NCI-H2196 (cell line): ENCODE results near the gene OR5K2.

Source experiments
- DNase-seq: peaks from one replicate; lab custom pipeline; 2025; ENCODE audit not compliant: unreplicated experiment; lab: John Stamatoyannopoulos, UW

OR5K2 gene

DNA sequence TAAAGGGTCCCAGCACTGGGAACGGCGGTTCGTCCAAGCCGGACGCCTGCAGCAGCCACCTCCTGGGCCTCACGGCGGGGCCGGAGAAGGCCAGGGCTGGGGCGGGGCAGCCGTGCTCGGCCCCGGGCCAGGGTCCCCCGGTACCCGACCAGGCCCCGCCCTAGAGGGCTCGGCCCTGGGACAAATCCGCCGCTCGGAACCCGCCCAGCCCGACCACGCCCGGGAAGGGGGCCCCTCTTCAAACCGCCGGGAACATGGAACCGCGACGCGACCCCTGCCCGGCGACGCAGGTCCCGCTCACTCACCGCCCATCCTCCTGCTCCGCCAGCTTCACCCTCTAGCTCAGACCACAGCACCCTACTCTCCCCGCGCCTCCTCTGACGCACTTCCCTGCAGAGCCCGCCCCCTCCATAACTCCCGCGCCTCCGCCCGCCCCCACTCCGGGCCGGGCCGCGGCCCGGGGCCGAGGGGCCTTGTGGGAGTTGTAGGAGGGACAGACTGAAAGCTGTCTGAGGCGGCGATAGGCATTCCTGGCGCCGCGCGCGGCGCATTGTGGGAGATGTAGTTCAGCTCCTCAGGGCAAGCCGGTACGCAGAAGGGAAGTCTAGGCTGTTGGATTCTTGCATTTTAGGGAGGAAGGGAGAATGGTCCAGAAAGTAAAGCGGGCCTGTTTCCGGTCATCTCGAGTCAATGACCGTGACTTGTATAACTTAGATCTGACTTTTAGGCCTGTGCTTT, 25.2 kb downstream of the OR5K2 start, which contains the start of gene CLDND1:
CLDND1 (minus strand) TSS at position 359 of the 738 bp plus-strand sequence. CDS start 1,478 bp downstream, outside the sequence.
- peak; percentile 99 for DNase-seq

DNA sequence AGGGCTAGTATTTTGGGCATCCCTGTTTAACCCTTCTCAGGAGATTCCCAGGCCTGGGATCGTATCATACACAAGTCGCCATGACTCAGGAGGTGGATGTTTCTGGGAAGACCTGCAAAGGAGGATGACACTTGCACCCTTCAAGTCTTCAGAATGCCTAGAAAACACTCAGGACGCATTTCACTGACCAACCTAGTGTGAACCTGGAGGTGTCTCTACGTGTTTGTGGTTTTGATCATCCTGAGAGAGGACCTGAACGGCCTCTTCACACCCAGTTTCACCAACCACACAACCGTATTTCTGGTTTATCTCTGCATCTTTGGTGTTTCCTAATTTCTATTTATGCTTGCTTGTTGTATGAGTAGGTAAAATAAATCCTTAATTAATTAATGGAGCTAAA, 28.0 kb downstream of the OR5K2 start:
- DNase-seq: no peak

DNA sequence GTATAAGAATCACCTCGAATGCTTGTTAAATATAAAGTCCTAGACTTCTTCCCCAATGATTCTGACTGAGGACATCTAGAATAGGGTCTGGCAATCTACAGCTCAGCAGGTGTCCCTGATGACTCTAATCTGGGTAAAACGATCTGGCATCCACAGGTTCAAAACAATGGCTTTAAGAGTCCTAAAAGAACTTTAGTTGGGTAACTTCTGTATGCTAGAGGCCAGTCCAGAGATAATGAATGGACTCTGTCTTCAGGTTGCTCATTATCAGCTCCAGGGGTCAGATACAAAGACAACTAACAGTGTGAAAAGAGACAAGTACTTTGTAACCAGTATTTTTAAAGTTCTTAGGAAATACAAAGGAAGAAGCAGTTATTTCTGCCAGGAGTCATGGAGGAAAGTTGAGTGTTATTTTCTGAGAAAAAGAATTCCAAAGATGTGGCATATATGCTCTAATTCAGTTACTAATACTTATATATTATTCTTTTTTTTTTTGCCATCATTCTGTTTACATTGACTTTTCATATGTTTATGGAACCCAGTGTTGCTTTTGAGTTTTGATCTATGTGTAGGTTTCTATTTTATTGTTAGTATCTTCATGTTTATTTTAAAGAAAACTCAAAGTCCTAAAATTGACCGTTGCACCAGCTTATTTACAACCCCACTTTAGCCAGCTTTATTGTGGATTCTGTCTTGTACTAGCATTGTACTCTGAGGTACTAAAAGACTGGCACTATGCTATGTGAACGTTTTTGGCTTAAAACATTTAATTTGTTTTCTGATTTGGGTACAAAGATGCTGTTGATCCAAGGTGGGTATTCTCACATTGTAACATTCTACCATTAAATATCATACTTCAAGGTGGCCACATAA, 31.2 kb downstream of the OR5K2 start:
- DNase-seq: no peak

DNA sequence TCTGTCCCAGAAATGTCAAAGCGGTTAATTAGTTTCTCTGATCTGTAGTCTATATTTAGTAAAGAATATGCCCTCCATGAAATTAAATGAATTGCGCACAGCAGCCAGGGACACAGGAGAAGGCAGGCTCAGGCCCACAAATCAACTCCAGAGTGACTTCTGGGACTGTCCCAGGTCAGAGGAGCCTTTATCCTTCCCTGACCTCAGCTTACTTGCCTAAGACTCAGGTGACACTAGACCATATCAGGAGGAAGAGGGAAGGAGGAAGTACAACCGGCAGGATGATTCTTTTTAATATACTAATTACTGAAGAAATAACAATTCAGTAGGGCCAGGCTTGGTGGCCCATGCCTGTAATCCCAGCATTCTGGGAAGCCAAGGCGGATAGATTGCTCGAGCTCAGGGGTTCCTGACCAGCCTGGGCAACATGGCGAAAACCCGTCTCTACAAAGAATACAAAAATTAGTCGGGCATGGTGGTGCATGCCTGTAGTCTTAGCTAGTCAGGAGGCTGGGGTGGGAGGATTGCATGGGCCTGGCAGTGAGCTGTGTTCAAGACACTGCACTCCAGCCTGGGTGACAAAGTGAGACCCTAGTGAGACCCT, 32.5 kb downstream of the OR5K2 start:
- DNase-seq: no peak

DNA sequence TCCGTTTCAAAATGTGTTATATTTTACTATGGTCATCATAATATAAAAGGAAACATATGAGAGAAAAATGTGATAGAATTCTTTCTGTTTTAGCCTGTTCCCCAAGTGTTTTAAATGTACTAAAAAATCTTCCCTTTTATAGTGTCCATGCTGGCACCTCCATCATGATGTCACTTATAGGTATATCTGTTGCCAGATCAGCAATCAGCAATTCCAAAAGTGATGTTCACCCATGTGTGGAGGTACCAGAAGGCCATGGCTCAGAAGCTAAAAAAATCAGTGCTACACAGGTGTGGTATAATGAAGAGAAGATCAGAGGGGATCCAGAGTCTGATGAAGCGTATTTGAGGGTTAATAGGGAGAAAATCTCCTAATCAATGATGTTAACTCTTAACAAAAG, 33.2 kb downstream of the OR5K2 start:
- no peak for DNase-seq

DNA sequence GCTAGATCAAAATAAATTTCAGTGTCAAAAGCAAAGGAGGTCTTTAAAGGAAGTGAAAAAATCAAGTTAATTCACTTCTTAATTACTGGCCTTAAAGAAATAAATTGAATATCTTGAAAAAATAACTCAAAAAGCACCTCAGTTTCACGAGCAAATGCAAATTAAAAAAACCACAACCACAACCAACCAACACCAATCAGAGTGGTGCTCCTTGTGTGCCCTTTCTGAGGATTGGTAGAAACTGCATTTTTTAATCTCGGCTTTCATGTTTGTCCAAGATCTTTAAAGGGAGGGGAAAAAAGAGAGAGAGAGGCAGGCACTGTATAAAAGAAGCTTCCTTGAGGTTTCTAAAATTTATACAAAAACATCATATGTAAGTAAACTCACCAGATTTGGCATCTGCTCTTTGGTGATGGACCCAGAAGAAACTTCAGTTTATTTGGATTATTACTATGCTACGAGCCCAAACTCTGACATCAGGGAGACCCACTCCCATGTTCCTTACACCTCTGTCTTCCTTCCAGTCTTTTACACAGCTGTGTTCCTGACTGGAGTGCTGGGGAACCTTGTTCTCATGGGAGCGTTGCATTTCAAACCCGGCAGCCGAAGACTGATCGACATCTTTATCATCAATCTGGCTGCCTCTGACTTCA, 34.3 kb downstream of the OR5K2 start, which contains the start of gene GPR15:
GPR15 (plus strand) TSS at position 357 of the 653 bp plus-strand sequence; CDS start at position 413, 56 bp downstream.
- DNase-seq: no peak

DNA sequence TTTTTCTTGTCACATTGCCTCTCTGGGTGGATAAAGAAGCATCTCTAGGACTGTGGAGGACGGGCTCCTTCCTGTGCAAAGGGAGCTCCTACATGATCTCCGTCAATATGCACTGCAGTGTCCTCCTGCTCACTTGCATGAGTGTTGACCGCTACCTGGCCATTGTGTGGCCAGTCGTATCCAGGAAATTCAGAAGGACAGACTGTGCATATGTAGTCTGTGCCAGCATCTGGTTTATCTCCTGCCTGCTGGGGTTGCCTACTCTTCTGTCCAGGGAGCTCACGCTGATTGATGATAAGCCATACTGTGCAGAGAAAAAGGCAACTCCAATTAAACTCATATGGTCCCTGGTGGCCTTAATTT, 34.8 kb downstream of the OR5K2 start:
- no peak for DNase-seq

DNA sequence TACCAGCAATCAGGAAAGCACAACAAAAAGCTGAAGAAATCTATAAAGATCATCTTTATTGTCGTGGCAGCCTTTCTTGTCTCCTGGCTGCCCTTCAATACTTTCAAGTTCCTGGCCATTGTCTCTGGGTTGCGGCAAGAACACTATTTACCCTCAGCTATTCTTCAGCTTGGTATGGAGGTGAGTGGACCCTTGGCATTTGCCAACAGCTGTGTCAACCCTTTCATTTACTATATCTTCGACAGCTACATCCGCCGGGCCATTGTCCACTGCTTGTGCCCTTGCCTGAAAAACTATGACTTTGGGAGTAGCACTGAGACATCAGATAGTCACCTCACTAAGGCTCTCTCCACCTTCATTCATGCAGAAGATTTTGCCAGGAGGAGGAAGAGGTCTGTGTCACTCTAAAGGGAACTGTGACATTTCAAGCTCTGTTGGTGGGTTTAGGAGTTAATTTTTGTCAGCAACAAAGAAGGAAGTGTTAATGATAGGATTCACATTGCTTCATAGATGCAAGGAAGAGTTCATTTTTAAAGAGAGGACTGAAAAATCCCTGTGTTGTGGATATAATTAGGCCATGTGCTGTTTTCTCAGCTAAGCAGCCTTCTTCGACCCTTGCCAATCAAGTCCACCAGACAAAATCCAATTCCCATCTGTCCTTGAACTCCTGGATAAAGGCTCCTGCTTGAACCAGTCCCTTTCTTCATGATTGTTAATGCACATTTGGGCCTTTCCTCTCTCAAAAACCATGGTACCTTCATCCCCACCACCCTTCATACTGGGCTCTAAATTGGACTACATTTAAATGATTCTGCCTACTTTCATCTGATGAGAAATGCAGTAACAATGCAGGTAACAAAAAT, 35.5 kb downstream of the OR5K2 start:
- no peak for DNase-seq

DNA sequence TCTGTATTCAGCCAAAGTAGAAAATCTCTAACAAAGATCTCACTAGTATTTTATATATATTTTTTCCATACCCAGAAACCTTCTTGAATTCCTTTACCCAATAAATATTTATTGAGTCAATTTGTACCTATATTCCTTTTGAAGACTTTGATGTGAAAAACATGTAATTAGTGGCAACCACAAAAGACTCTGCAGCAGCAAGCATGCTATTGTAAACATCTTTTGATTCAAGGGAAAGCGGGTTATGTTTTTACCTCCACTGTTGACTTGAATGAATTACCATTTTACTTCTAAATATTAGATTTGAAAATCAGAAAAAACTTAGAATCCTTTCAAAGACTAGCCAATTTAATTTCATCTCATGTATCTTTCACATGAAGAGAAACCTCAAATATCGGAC, 36.7 kb downstream of the OR5K2 start:
- DNase-seq: no peak

DNA sequence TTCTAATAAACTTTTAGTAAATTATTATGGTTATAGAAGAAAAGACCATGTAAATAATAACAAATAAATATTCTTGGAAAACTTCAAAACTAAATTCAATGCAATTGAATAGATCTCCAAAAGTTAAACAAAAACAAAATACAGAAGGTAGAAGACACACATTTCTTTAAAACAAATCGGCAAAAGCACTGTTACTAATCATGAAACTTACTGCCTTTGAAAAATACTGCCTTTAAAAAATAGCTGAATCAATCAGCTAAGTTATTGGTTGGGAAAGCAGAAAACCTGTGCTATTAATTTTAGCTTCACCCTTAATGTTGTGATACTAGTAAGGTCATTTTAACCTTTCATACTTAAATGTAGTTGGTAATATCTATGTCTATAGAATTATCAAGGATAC, 37.3 kb downstream of the OR5K2 start:
- DNase-seq: no peak

DNA sequence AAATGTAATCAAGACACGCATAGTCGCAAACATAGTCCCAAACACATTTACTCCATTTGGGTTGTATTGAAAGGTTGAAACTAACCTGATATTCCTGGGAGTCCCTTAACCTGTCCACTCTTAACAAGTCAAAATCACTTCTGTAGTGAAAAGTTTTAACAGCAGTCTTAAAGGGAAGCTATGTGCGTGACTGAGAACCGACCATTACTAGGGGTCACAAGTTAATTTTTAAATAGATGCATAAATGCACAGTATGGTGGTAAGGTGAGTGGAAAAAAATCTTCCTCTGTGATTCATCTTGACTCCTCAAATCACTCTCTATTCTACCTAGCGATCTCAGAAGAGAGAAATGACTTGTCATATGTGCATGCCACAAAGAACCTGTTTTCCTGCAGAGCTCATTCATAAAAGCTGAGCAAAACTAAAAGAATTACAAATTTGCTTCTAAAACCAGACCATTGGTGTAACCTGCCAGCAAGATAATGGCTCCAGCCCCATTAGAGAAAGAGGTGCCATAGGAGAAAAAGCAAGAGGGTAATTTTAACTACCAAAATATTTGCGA, 39.1 kb downstream of the OR5K2 start:
- no peak for DNase-seq

DNA sequence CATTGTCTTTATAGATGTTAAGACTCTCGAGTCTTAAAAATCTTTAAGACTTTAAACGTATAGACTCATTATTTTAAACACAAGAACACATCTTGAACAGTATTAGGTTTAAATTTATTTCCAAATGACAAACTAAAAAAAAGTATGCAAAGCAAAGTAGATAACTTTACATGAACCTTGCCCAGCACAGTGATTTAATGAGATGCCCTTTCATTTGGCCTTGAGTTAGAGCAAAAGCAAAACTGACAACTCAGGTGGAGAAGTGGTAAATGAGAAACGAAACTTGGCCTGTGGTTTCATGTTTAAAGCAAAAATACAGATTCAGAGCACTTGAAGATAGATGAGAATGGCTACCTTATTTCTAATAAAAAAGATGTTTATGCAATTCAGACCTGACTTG, 42.9 kb downstream of the OR5K2 start:
- DNase-seq: no peak

DNA sequence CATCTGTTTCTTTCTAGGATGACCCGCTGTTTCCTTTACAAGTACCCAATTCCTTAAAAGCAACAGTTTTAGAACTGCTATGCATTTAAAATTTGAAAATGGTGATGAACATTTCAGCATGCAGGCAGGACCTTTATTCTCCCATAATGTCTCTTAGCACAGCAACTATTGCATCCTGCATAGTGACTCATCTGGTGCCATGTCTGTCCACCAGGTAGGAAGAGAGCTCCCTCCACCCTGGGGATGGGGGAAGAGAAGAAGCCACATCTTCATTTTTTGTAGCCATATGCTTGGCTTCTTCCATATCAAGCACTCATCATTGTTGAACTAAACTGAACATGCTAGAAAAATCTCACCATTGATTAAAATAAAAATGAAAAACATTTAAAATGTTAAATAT, 44.2 kb downstream of the OR5K2 start:
- DNase-seq: no peak

DNA sequence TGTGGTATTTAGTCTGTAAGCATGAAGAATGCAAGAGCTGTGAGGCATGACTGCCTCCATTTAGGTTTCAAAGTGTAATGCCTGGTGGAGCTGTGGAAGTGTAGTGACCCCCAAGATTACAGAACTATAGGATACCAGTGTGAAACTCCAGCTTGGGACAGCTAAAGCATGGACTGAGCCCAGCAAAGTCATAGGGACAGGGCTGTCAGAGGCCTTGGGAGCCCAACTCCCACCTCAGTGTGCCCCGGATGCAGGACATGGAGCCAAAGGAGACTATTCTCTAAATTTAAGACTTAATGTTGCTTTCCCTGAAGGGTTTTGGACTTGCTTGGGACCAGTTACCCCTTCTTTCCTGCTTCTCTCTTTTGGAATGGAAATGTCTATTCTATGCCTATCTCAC, 45.1 kb downstream of the OR5K2 start:
- DNase-seq: no peak

DNA sequence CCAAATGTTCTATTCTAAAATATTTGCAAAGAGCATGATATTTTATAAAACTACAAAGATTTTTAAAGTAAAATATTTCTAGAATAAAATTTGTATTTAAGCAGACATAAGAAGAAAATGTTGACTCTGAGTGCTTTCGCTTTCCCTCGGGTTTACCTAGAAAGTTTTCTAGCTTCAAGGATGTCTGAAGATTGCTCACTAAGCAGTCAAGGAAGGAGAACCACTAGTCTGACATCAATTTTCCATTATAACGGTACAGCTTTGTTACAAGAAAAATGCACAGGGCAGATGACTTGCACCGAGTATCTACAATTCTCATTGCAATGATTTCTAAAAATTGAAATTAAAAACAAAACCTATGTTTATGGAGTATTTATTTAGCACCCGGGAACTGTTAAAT, 48.5 kb downstream of the OR5K2 start:
- DNase-seq: no peak
